ENCODE results near the gene HK1.

DNA sequence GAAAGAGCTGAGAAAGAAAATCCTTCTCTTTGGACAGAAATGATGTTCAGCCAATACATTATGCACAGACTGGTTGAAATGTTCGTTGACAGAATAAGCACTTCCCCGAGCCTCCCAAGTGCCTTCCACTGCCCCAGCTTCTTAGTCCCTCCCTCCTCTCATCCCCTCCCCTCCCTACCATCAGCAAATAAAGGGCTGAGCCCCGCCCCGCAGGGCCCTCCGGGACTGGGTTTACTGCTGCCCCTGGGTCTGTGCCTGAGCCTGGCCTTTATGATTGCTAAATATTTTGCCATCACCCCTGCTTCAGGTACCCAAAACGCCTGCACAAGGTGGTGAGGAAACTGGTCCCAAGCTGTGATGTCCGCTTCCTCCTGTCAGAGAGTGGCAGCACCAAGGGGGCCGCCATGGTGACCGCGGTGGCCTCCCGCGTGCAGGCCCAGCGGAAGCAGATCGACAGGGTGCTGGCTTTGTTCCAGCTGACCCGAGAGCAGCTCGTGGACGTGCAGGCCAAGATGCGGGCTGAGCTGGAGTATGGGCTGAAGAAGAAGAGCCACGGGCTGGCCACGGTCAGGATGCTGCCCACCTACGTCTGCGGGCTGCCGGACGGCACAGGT lies 30.1 kb upstream of the HK1 start:
- no peak for TF ChIP-seq CTCF (conservative IDR thresholded peaks at IDR 0.05)
- TF ChIP-seq EZH2 (IDR thresholded peaks at IDR 0.05; ENCODE audit: low read depth) = no peak
